Posterior vena cava (tissue), 2 donors: ENCODE measurements around the gene B3GNT4. TPM values are rescaled to one million over a fixed set of nuclear protein-coding genes. Genes with fewer than 3 reads are reported as not detected.
"Not testable (repeated sequence)": the region's sequence is repeated elsewhere in the genome, so short reads cannot be mapped to it uniquely, and the experiment has no call there.

Experiments used
- DNase-seq: peaks from one replicate; pipeline ENCODE4 v3.0.0-alpha.2; 2020; ENCODE audit warnings: low spot score
- intact Hi-C, 2 donors: fragments of 100-400 bp; cut with DNase I; formaldehyde crosslinking; loops; one replicate each; pipeline versions ENCODE4 v1.14.1 to v1.14.2; 2022 to 2023
- total RNA-seq, 2 donors: library from RNA; stranded (reverse); fragmentation: NEBNext Ultra II Directional; extraction: Animal tissue kit (Norgen Biotek cat#: 25700); gene quantifications; one replicate each; pipeline ENCODE4 v1.2.1, GENCODE V29; 2021
- donor health status: DM: yes; HTN: yes; CAD: no.
- donor health status: DM: yes; HTN: yes; CAD: no.

The B3GNT4 gene
- total RNA-seq, 2 donors from 2014 or later: 0.10 TPM; not detected in 1

GRCh38 chr12:122250536-122250935 lies 47.0 kb downstream of the B3GNT4 start:
- intact Hi-C loops: no loop called here
- DNase-seq: no peak

GRCh38 chr12:122258462-122258861 lies 55.0 kb downstream of the B3GNT4 start:
- DNase-seq, intact Hi-C loops: not testable (repeated sequence)

Other genes with a start within 250 kb of the B3GNT4 start
- 1 to 10 TPM; 3.3 to 7.6 TPM for gene BCL7A, start 181.8 kb upstream of the B3GNT4 start, total RNA-seq
- 10 to 100 TPM; 78.3 to 81.4 TPM for gene MLXIP, start 125.0 kb upstream of the B3GNT4 start, total RNA-seq
- gene IL31, start 29.5 kb upstream of the B3GNT4 start, total RNA-seq: not detected
- under 1 TPM in 1 of 2 donors, not detected in 1; 0.60 TPM for gene LRRC43, start 20.6 kb upstream of the B3GNT4 start, total RNA-seq
- gene DIABLO, start 22.3 kb downstream of the B3GNT4 start, total RNA-seq: 10 to 100 TPM; 26.2 to 27.0 TPM
- 10 to 100 TPM; 12.3 to 12.6 TPM for gene VPS33A, start 62.8 kb downstream of the B3GNT4 start, total RNA-seq
- 100 to 1,000 TPM; 141 to 226 TPM for gene CLIP1, start 219.0 kb downstream of the B3GNT4 start, total RNA-seq